Measurements from ENCODE around the gene ITPR3.

The ITPR3 gene

GRCh38 chr6:33683576-33684427 is 62.7 kb downstream of the ITPR3 start:
- no peak for DNase-seq (ENCODE audit: low read depth in 1 of 2, low spot score in 1 of 2)

- no peak for DNase-seq (ENCODE audit: low read depth in 1 of 2, low spot score in 1 of 2)
Observed at GRCh38 chr6:33684428-33684896, 63.3 kb downstream of the ITPR3 start.

GRCh38 chr6:33684983-33685382 is 63.9 kb downstream of the ITPR3 start:
- no peak for DNase-seq (ENCODE audit: low read depth in 1 of 2, low spot score in 1 of 2)

- DNase-seq (ENCODE audit: low read depth in 1 of 2, low spot score in 1 of 2) = no peak
Observed at GRCh38 chr6:33685411-33686224, 64.5 kb downstream of the ITPR3 start.

GRCh38 chr6:33686225-33686924 is 65.3 kb downstream of the ITPR3 start:
- no peak for DNase-seq (ENCODE audit: low read depth in 1 of 2, low spot score in 1 of 2)

- no peak for DNase-seq (ENCODE audit: low read depth in 1 of 2, low spot score in 1 of 2)
Observed at GRCh38 chr6:33686981-33687975, 66.2 kb downstream of the ITPR3 start.

GRCh38 chr6:33688006-33688405 is 66.9 kb downstream of the ITPR3 start:
- DNase-seq (ENCODE audit: low read depth in 1 of 2, low spot score in 1 of 2) = no peak

GRCh38 chr6:33688451-33689147 is 67.5 kb downstream of the ITPR3 start:
- DNase-seq (ENCODE audit: low read depth in 1 of 2, low spot score in 1 of 2) = no peak

- DNase-seq (ENCODE audit: low read depth in 1 of 2, low spot score in 1 of 2) = no peak
Observed at GRCh38 chr6:33689148-33689494, 68.0 kb downstream of the ITPR3 start.

- no peak for DNase-seq (ENCODE audit: low read depth in 1 of 2, low spot score in 1 of 2)
Observed at GRCh38 chr6:33689879-33690278, 68.8 kb downstream of the ITPR3 start.

GRCh38 chr6:33690766-33691165 is 69.6 kb downstream of the ITPR3 start:
- DNase-seq (ENCODE audit: low read depth in 1 of 2, low spot score in 1 of 2) = no peak

GRCh38 chr6:33691456-33692077 is 70.4 kb downstream of the ITPR3 start:
- no peak for DNase-seq (ENCODE audit: low read depth in 1 of 2, low spot score in 1 of 2)

- DNase-seq (ENCODE audit: low read depth in 1 of 2, low spot score in 1 of 2) = no peak
Observed at GRCh38 chr6:33692078-33692759, 71.1 kb downstream of the ITPR3 start.

GRCh38 chr6:33692760-33693158 is 71.6 kb downstream of the ITPR3 start:
- peak; percentile 38 to 41 for DNase-seq (ENCODE audit: low read depth in 1 of 2, low spot score in 1 of 2)

- DNase-seq (ENCODE audit: low read depth in 1 of 2, low spot score in 1 of 2) = no peak
Observed at GRCh38 chr6:33693186-33694105, 72.3 kb downstream of the ITPR3 start.

- peak in 1 of 2 donors; percentile 60 for DNase-seq (ENCODE audit: low read depth in 1 of 2, low spot score in 1 of 2)
Observed at GRCh38 chr6:33694401-33694931, 73.3 kb downstream of the ITPR3 start.

GRCh38 chr6:33694977-33695376 is 73.9 kb downstream of the ITPR3 start:
- no peak for DNase-seq (ENCODE audit: low read depth in 1 of 2, low spot score in 1 of 2)

Measured in activated T-helper 1 cell treated with anti-CD3 and anti-CD28 coated beads, Interleukin-2, amount 50 U/mL, for 16 hours (primary cell).